Cardiac fibroblast (primary cell): Measurements from ENCODE around the gene MRPL50.

Source experiments
- DNase-seq, 2 donors: peaks; one replicate each; pipeline versions ENCODE4 v3.0.0 to v3.0.0-alpha.2; 2010; ENCODE audit warnings: low read depth in 2 of 2
- H3K4me3 ChIP-seq, 2 donors: replicated peaks in 1 of 2; 1 replicate in 1 of 2; 2 replicates in 1 of 2; pipeline ENCODE4 v1.5.1; 2011; ENCODE audit warnings: low read depth in 2 of 2, low read length in 2 of 2, mild to moderate bottlenecking in 2 of 2, moderate library complexity in 1 of 2
- CTCF ChIP-seq: IDR thresholded peaks from one replicate; pipeline ENCODE4 v1.5.1; 2011; ENCODE audit warnings: low read depth, mild to moderate bottlenecking, low read length, inconsistent platforms

The MRPL50 gene

GRCh38 chr9:101352892-101353463 is 45.4 kb downstream of the MRPL50 start:
- no peak for TF ChIP-seq CTCF
- no peak for DNase-seq
- H3K4me3 ChIP-seq = no peak overlapping the region

- DNase-seq = no peak
- no peak for TF ChIP-seq CTCF
- H3K4me3 ChIP-seq = no peak overlapping the region
These were observed 48.1 kb downstream of the MRPL50 start for GRCh38 chr9:101350285-101350684.

- no peak for DNase-seq
- TF ChIP-seq CTCF = no peak
- H3K4me3 ChIP-seq = no peak overlapping the region
These were observed 55.8 kb downstream of the MRPL50 start for GRCh38 chr9:101342595-101342994.

- H3K4me3 ChIP-seq = no peak overlapping the region
- DNase-seq = no peak
- TF ChIP-seq CTCF = no peak
These were observed 56.5 kb downstream of the MRPL50 start for GRCh38 chr9:101341958-101342357.
